Sigmoid colon (tissue), 7 donors: ENCODE measurements around the gene PEAR1. TPM values are rescaled to one million over a fixed set of nuclear protein-coding genes. Genes with fewer than 3 reads are reported as not detected.

ENCODE experiments used
- DNase-seq: peaks from one replicate; pipeline ENCODE4 v3.0.0-alpha.2; 2019
- H3K27ac ChIP-seq, 4 donors: fragments of 200-600 bp; sonication (generic); one replicate each; pipeline ENCODE4 v1.5.1; 2016 to 2019; ENCODE audit warnings: mild to moderate bottlenecking in 1 of 4
- H3K27me3 ChIP-seq, 3 donors: fragments of 200-600 bp; sonication (generic); one replicate each; pipeline ENCODE4 v1.5.1; 2019; ENCODE audit warnings: mild to moderate bottlenecking in 1 of 3
- H3K36me3 ChIP-seq, 4 donors: fragments of 200-600 bp; sonication (generic); one replicate each; pipeline ENCODE4 v1.5.1; 2016 to 2019
- H3K4me1 ChIP-seq, 4 donors: fragments of 200-600 bp; sonication (generic); one replicate each; pipeline ENCODE4 v1.5.1; 2017 to 2019
- H3K4me3 ChIP-seq, 4 donors: fragments of 200-600 bp; sonication (generic); one replicate each; pipeline ENCODE4 v1.5.1; 2017 to 2019; ENCODE audit warnings: mild to moderate bottlenecking in 2 of 4, moderate library complexity in 1 of 4
- H3K9me3 ChIP-seq, 4 donors: fragments of 200-600 bp in 3 of 4; sonication (generic) in 3 of 4; one replicate each; pipeline versions ENCODE4 v1.5.1 to v1.6.1; 2013 to 2019
- EP300 ChIP-seq, 4 donors: sonication (generic); formaldehyde crosslinking; IDR thresholded peaks; one replicate each; pipeline ENCODE4 v1.6.1; 2017; ENCODE audit warnings: antibody characterized with exemption in 4 of 4
- POLR2A ChIP-seq, 2 donors: fragments of 450-650 bp; IDR thresholded peaks; one replicate each; pipeline ENCODE4 v1.6.1; 2016; ENCODE audit warnings: antibody characterized with exemption in 2 of 2, mild to moderate bottlenecking in 2 of 2, moderate library complexity in 2 of 2
- POLR2AphosphoS5 ChIP-seq, 4 donors: sonication (generic); formaldehyde crosslinking; IDR thresholded peaks; one replicate each; pipeline ENCODE4 v1.6.1; 2017; ENCODE audit warnings: antibody characterized with exemption in 4 of 4
- WGBS, 2 donors: extraction: QIAGEN DNeasy Blood & Tissue Kit; methylation state at CpG; one replicate each; pipeline ENCODE4 v1.1.7; 2013; 5-methylcytosine and 5-hydroxymethylcytosine counted together
- intact Hi-C: fragments of 100-400 bp; cut with DNase I; formaldehyde crosslinking; loops from one replicate; pipeline ENCODE4 v1.15.1; 2023
- polyA plus RNA-seq, 3 donors: library from polyadenylated mRNA; stranded (reverse); fragments of 200-250 nt; gene quantifications; one replicate each; pipeline ENCODE4 v1.2.3, GENCODE V29; 2013
- total RNA-seq, 4 donors: library from RNA; depleted of rRNA; stranded (reverse); fragments of >200 nt; gene quantifications; one replicate each; pipeline ENCODE4 v1.1.0, GENCODE V29; 2016
- TF ChIP-seq, protein P1 (sequence below), 4 experiments: fragments of 450-650 bp in 3 of 4; fragments of 200-600 bp in 1 of 4; IDR thresholded peaks; one replicate each; pipeline ENCODE4 v1.5.1; 2016 to 2019; ENCODE audit warnings: antibody characterized with exemption in 4 of 4, mild to moderate bottlenecking in 3 of 4, moderate library complexity in 2 of 4
- donor health status: healthy with polysubstance abuse.
- donor health status: Bipolar disorder and iron deficiency.
- donor health status: healthy.

Gene PEAR1
- total and polyA plus RNA-seq, 7 donors, result under 0.01 to 8.3 (median 3.8) TPM

DNA sequence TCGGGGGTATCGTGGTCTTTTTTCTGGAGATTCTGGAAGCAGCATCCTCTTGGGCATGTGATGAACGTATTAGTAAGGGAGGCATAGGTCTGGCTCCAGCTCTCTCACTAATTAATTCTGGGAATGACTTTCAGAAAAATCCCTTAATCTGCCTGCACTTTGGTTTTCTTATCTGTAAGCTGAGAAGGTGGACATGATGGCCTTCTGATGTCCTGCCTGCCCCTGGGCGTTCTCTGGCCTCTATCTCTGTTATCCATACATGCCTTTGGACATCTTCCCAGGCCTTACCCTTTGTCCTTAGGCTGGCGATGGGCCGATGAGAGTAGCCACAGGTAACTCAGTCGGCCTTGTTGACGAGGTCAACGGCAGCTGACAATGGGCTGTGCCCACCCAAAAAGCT, 24.1 kb upstream of the PEAR1 start:
- DNase-seq, result no peak
- Histone ChIP-seq H3K9me3 (no peaks in the 10 kb centered on the region), H3K36me3 (no peaks in the 10 kb centered on the region), H3K27me3 (peaks cover 0 to 24% (median 8%) of the 10 kb centered on the region in 3 donors), H3K4me1 (no peaks in the 10 kb centered on the region), H3K4me3 (no peak overlapping the region), H3K27ac (no peak overlapping the region)
- 86 to 91% methylated on average over 9 of the region's 9 CpGs for WGBS, 2 donors
- intact Hi-C loops, result loop anchor here (10.0 kb wide), 1 partner anchor 145 kb away; the partner anchor contains the start of genes ISG20L2 and METTL25B
- TF ChIP-seq POLR2A (IDR thresholded peaks at IDR 0.05) (no peak), POLR2AphosphoS5 (IDR thresholded peaks at IDR 0.05) (no peak), EP300 (IDR thresholded peaks at IDR 0.05) (no peak)
- TF ChIP-seq, protein P1, sequence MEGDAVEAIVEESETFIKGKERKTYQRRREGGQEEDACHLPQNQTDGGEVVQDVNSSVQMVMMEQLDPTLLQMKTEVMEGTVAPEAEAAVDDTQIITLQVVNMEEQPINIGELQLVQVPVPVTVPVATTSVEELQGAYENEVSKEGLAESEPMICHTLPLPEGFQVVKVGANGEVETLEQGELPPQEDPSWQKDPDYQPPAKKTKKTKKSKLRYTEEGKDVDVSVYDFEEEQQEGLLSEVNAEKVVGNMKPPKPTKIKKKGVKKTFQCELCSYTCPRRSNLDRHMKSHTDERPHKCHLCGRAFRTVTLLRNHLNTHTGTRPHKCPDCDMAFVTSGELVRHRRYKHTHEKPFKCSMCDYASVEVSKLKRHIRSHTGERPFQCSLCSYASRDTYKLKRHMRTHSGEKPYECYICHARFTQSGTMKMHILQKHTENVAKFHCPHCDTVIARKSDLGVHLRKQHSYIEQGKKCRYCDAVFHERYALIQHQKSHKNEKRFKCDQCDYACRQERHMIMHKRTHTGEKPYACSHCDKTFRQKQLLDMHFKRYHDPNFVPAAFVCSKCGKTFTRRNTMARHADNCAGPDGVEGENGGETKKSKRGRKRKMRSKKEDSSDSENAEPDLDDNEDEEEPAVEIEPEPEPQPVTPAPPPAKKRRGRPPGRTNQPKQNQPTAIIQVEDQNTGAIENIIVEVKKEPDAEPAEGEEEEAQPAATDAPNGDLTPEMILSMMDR (IDR thresholded peaks at IDR 0.05), result no peak

DNA sequence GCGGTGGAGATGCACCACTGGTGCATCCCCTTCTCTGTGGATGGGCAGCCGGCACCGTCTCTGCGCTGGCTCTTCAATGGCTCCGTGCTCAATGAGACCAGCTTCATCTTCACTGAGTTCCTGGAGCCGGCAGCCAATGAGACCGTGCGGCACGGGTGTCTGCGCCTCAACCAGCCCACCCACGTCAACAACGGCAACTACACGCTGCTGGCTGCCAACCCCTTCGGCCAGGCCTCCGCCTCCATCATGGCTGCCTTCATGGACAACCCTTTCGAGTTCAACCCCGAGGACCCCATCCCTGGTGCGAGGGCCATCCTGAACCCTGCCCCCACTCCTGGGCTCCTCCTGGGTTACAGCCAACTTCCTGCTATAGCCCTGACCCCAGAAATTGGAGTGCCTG, 19.9 kb upstream of the PEAR1 start:
- Histone ChIP-seq H3K4me1 (no peaks in the 10 kb centered on the region), H3K36me3 (no peaks in the 10 kb centered on the region), H3K4me3 (no peak overlapping the region), H3K9me3 (no peaks in the 10 kb centered on the region), H3K27ac (no peak overlapping the region), H3K27me3 (peaks cover 0 to 15% (median 0%) of the 10 kb centered on the region in 3 donors)
- no peak for TF ChIP-seq POLR2AphosphoS5 (IDR thresholded peaks at IDR 0.05)
- TF ChIP-seq POLR2A (IDR thresholded peaks at IDR 0.05), result no peak
- TF ChIP-seq, protein P1 (IDR thresholded peaks at IDR 0.05), result no peak
- no peak for TF ChIP-seq EP300 (IDR thresholded peaks at IDR 0.05)
- no peak for DNase-seq
- WGBS, 2 donors, result 93 to 95% methylated on average over 18 of the region's 18 CpGs
- intact Hi-C loops, result no loop called here

DNA sequence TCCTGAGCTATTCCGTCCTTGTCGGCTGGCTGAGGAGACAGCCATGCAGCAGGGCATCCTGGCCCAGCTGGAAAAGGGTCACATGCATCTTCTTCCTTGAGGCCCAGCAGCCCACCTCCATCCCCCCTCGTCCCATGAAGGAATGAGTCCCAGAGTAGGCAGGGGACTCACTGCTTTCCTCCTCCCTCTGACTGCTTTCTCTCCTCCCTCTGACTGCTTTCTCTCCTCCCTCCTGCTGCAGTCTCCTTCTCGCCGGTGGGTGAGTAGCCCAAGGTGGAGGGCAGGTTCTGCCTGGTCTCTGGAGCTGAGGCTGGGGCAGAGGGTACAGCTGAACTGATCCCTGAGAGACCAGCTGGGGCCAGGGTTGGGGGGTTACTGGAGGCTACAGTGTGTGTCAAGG, 19.4 kb upstream of the PEAR1 start:
- Histone ChIP-seq H3K27me3 (peaks cover 0 to 19% (median 0%) of the 10 kb centered on the region in 3 donors), H3K9me3 (no peaks in the 10 kb centered on the region), H3K27ac (no peak overlapping the region), H3K36me3 (no peaks in the 10 kb centered on the region), H3K4me1 (no peaks in the 10 kb centered on the region), H3K4me3 (no peak overlapping the region)
- 86 to 89% methylated on average over 5 of the region's 5 CpGs for WGBS, 2 donors
- intact Hi-C loops, result no loop called here
- TF ChIP-seq, protein P1 (IDR thresholded peaks at IDR 0.05), result no peak
- no peak for TF ChIP-seq POLR2AphosphoS5 (IDR thresholded peaks at IDR 0.05)
- TF ChIP-seq EP300 (IDR thresholded peaks at IDR 0.05), result no peak
- no peak for TF ChIP-seq POLR2A (IDR thresholded peaks at IDR 0.05)
- DNase-seq, result no peak

DNA sequence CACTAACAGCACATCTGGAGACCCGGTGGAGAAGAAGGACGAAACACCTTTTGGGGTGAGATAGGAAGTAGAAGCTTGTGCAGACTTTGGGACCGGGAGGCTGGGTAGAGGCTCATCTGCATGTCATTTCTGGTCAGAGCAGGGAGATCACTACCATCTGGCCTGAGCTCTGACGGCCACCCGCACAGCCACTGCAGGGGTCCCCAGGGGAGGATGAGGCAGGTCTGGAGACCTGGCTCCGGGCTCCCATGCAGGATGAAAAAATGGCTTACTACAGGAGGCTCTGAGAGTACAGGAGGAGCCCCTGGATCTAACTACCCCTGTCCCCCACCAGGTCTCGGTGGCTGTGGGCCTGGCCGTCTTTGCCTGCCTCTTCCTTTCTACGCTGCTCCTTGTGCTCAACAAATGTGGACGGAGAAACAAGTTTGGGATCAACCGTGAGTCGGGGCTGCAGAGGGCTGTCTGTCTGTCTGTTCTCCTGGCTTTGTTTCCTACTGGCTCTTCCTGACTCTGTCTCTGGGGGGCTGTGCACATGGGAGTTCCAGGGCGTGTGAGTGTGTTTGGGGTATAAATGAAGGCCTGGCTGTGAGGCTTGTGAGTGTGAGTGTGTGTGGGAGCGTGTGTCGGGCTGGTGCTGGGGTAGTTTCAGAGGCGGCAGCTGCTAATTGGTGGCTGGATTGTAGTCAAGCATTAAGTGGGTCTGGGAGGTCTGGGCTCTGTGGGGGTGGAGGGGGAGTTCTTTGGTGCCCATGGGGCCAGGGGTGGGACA, 18.8 kb upstream of the PEAR1 start:
- H3K9me3 ChIP-seq, result no peaks in the 10 kb centered on the region

More for the DNA sequence above, 18.8 kb upstream of the PEAR1 start:
- intact Hi-C loops, result no loop called here
- no peaks in the 10 kb centered on the region for H3K36me3 ChIP-seq
- peaks cover 0 to 19% (median 0%) of the 10 kb centered on the region in 3 donors for H3K27me3 ChIP-seq
- no peak for DNase-seq
- H3K4me3 ChIP-seq, result no peak overlapping the region
- TF ChIP-seq POLR2A (IDR thresholded peaks at IDR 0.05) (no peak), EP300 (IDR thresholded peaks at IDR 0.05) (no peak), POLR2AphosphoS5 (IDR thresholded peaks at IDR 0.05) (no peak)
- TF ChIP-seq, protein P1 (IDR thresholded peaks at IDR 0.05), result no peak
- no peak overlapping the region for H3K27ac ChIP-seq
- no peaks in the 10 kb centered on the region for H3K4me1 ChIP-seq
- 80 to 83% methylated on average over 16 of the region's 16 CpGs for WGBS, 2 donors
